ENCODE data around the gene ITGB7. TPM values are rescaled to one million over a fixed set of nuclear protein-coding genes. Genes with fewer than 3 reads are reported as not detected.

Gene ITGB7
- total and polyA plus RNA-seq, 9 of the 15 experiments (the other 6 are each of a cell fraction or from before 2014, with no cell fraction given) = 0.06 to 2.0 (median 0.67) TPM

DNA sequence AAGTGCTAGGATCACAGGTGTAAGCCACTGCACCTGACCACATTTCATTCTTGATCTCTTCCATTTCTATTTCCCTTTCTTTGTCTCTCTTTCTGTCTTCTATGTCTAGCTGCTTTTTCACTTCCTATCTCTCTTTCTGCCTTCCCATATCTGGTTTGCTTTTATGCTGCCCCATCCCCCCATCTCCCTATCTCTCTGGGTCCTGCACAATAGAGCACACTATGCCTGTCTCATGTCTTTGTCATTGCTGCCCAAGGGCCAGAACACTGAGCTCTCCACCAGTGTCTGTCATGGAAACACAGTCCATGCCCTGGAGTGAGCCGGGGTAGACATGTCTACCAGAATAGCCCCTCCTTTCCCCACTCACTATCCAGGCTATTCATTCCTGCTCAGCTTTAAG is 37.3 kb upstream of the ITGB7 start (continued):
- TF ChIP-seq, protein P1, sequence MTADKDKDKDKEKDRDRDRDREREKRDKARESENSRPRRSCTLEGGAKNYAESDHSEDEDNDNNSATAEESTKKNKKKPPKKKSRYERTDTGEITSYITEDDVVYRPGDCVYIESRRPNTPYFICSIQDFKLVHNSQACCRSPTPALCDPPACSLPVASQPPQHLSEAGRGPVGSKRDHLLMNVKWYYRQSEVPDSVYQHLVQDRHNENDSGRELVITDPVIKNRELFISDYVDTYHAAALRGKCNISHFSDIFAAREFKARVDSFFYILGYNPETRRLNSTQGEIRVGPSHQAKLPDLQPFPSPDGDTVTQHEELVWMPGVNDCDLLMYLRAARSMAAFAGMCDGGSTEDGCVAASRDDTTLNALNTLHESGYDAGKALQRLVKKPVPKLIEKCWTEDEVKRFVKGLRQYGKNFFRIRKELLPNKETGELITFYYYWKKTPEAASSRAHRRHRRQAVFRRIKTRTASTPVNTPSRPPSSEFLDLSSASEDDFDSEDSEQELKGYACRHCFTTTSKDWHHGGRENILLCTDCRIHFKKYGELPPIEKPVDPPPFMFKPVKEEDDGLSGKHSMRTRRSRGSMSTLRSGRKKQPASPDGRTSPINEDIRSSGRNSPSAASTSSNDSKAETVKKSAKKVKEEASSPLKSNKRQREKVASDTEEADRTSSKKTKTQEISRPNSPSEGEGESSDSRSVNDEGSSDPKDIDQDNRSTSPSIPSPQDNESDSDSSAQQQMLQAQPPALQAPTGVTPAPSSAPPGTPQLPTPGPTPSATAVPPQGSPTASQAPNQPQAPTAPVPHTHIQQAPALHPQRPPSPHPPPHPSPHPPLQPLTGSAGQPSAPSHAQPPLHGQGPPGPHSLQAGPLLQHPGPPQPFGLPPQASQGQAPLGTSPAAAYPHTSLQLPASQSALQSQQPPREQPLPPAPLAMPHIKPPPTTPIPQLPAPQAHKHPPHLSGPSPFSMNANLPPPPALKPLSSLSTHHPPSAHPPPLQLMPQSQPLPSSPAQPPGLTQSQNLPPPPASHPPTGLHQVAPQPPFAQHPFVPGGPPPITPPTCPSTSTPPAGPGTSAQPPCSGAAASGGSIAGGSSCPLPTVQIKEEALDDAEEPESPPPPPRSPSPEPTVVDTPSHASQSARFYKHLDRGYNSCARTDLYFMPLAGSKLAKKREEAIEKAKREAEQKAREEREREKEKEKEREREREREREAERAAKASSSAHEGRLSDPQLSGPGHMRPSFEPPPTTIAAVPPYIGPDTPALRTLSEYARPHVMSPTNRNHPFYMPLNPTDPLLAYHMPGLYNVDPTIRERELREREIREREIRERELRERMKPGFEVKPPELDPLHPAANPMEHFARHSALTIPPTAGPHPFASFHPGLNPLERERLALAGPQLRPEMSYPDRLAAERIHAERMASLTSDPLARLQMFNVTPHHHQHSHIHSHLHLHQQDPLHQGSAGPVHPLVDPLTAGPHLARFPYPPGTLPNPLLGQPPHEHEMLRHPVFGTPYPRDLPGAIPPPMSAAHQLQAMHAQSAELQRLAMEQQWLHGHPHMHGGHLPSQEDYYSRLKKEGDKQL (CRISPR knock-in tag; IDR thresholded peaks at IDR 0.05; ENCODE audit: borderline replicate concordance) = no peak
- TF ChIP-seq HEY1 (CRISPR knock-in tag; IDR thresholded peaks at IDR 0.05; ENCODE audit: borderline replicate concordance) (no peak), L3MBTL2 (IDR thresholded peaks at IDR 0.05) (no peak), SRSF9 (IDR thresholded peaks at IDR 0.05; ENCODE audit: borderline replicate concordance, low read depth, low read length) (no peak), SREBF2 (CRISPR knock-in tag; IDR thresholded peaks at IDR 0.05) (no peak), SUPT5H (IDR thresholded peaks at IDR 0.05) (0 out of 2 replicates have a peak, but pooled peaks have one; percentile 24), SREBF1 (IDR thresholded peaks at IDR 0.05; ENCODE audit: borderline replicate concordance, low read depth, low read length) (no peak), OTX1 (CRISPR knock-in tag; IDR thresholded peaks at IDR 0.05) (peak; percentile 53; the same call in 1 of the 2 replicates), DACH1 (IDR thresholded peaks at IDR 0.05; ENCODE audit: partially characterized antibody) (no peak), ZNF584 (CRISPR knock-in tag; IDR thresholded peaks at IDR 0.05; ENCODE audit: low read depth) (no peak), ETV1 (tag; conservative IDR thresholded peaks at IDR 0.05; ENCODE audit: low read depth) (no peak), MXI1 (IDR thresholded peaks at IDR 0.05; ENCODE audit: low read depth, low read length) (no peak), DDX20 (tag; IDR thresholded peaks at IDR 0.05; ENCODE audit: low read depth) (no peak)
- TF ChIP-seq, protein P2, sequence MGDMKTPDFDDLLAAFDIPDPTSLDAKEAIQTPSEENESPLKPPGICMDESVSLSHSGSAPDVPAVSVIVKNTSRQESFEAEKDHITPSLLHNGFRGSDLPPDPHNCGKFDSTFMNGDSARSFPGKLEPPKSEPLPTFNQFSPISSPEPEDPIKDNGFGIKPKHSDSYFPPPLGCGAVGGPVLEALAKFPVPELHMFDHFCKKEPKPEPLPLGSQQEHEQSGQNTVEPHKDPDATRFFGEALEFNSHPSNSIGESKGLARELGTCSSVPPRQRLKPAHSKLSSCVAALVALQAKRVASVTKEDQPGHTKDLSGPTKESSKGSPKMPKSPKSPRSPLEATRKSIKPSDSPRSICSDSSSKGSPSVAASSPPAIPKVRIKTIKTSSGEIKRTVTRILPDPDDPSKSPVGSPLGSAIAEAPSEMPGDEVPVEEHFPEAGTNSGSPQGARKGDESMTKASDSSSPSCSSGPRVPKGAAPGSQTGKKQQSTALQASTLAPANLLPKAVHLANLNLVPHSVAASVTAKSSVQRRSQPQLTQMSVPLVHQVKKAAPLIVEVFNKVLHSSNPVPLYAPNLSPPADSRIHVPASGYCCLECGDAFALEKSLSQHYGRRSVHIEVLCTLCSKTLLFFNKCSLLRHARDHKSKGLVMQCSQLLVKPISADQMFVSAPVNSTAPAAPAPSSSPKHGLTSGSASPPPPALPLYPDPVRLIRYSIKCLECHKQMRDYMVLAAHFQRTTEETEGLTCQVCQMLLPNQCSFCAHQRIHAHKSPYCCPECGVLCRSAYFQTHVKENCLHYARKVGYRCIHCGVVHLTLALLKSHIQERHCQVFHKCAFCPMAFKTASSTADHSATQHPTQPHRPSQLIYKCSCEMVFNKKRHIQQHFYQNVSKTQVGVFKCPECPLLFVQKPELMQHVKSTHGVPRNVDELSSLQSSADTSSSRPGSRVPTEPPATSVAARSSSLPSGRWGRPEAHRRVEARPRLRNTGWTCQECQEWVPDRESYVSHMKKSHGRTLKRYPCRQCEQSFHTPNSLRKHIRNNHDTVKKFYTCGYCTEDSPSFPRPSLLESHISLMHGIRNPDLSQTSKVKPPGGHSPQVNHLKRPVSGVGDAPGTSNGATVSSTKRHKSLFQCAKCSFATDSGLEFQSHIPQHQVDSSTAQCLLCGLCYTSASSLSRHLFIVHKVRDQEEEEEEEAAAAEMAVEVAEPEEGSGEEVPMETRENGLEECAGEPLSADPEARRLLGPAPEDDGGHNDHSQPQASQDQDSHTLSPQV (IDR thresholded peaks at IDR 0.05) = peak; percentile 64; the same call in 1 of the 2 replicates
- TF ChIP-seq, protein P3, sequence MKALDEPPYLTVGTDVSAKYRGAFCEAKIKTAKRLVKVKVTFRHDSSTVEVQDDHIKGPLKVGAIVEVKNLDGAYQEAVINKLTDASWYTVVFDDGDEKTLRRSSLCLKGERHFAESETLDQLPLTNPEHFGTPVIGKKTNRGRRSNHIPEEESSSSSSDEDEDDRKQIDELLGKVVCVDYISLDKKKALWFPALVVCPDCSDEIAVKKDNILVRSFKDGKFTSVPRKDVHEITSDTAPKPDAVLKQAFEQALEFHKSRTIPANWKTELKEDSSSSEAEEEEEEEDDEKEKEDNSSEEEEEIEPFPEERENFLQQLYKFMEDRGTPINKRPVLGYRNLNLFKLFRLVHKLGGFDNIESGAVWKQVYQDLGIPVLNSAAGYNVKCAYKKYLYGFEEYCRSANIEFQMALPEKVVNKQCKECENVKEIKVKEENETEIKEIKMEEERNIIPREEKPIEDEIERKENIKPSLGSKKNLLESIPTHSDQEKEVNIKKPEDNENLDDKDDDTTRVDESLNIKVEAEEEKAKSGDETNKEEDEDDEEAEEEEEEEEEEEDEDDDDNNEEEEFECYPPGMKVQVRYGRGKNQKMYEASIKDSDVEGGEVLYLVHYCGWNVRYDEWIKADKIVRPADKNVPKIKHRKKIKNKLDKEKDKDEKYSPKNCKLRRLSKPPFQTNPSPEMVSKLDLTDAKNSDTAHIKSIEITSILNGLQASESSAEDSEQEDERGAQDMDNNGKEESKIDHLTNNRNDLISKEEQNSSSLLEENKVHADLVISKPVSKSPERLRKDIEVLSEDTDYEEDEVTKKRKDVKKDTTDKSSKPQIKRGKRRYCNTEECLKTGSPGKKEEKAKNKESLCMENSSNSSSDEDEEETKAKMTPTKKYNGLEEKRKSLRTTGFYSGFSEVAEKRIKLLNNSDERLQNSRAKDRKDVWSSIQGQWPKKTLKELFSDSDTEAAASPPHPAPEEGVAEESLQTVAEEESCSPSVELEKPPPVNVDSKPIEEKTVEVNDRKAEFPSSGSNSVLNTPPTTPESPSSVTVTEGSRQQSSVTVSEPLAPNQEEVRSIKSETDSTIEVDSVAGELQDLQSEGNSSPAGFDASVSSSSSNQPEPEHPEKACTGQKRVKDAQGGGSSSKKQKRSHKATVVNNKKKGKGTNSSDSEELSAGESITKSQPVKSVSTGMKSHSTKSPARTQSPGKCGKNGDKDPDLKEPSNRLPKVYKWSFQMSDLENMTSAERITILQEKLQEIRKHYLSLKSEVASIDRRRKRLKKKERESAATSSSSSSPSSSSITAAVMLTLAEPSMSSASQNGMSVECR (CRISPR knock-in tag; IDR thresholded peaks at IDR 0.05) = no peak
